GM04504 (cell line): ENCODE results near the gene IDH3G.

ENCODE experiments used
- DNase-seq: peaks from one replicate; pipeline ENCODE4 v3.0.0-alpha.2; 2012; ENCODE audit warnings: low read depth

IDH3G gene

DNA sequence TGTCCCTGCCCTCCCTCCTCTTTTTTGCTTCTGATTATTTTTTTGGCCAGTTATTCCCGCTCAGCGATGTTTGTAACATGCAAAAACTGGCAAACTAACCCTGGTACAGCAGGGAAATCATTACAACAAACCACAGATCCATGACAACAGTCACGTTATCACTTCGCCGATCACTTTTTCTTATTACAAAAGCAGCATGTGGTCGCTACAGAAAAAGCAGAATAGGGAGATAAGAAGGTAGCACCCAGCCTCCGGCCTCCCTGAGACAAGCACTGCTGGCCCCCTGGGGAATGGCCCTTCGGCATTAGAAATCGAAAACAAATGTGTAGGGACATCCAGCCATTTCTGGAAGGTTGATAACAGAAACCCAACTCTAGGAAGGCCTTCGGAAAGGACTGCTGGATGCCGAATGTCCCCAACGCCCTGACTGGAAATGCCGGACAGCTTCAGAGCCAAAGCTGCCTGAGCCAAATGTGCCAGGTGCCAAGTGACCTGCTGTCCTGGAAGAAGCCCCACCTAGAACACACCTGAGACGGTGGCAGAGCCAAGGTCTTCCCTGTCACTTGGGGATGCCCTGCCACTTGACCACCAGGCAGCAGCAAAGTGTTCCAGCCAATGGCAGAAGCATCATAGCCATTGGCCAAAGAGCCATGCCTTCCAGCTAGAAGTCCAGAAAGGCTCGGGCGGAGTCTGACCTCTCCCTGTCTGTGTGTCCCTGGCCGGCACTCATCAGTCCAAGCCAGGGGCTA, 2.9 kb downstream of the IDH3G start:
- no peak for DNase-seq

DNA sequence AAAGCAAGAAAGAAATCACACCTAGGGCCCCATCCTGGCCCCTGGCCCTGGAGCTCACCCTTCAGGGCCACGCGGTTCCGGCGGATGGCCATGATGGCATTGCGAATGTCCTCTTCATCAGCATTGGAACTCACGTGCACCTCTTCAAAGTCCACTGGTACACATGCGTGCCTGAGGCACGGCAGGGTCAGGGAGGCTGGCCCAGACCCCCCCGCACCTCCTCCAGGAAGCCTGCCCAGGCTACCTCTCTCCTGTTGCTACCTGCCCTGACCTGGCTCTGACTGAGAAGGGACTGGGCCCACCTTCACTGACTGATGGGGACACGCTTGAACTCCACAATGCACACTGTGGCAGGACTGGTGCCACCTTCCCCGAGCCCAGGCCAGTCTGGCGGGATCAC, 4.5 kb downstream of the IDH3G start:
- DNase-seq, result no peak

GRCh38 chrX:153786669-153787068, 7.5 kb downstream of the IDH3G start:
- no peak for DNase-seq

- DNase-seq, result no peak
Observed at GRCh38 chrX:153784325-153784967, 9.7 kb downstream of the IDH3G start.

DNA sequence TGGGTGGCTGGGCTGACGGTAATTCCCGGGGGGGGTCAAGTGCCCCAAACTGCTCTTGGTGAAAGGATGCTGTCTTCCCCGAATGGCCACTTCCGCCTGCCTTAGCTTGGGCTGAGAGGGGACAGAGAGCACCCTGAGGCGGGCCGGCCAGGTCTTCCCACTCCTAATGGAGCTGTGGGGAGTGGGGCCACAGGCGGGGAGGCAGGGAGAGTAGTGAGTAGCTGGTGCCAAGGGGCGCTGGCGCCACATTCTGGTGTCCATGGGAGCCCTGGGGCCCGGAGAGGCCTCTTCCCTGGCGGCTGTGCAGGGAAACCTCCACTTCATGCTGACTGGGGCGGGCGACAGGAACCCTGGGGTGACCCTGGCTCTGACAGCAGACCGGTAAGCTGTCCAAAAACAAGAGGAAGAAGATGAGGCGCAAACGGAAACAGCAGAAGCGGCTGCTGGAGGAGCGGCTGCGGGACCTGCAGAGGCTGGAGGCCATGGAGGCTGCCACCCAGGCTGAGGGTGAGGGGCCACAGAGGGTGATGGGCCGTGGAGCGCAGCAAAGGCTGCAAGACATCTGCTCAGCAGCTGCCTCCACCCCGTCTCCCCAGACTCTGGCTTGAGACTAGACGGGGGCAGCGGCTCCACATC, 10.7 kb downstream of the IDH3G start:
- DNase-seq, result no peak

GRCh38 chrX:153782871-153783270, 11.3 kb downstream of the IDH3G start:
- DNase-seq, result no peak

GRCh38 chrX:153782313-153782712, 11.9 kb downstream of the IDH3G start:
- no peak for DNase-seq

DNA sequence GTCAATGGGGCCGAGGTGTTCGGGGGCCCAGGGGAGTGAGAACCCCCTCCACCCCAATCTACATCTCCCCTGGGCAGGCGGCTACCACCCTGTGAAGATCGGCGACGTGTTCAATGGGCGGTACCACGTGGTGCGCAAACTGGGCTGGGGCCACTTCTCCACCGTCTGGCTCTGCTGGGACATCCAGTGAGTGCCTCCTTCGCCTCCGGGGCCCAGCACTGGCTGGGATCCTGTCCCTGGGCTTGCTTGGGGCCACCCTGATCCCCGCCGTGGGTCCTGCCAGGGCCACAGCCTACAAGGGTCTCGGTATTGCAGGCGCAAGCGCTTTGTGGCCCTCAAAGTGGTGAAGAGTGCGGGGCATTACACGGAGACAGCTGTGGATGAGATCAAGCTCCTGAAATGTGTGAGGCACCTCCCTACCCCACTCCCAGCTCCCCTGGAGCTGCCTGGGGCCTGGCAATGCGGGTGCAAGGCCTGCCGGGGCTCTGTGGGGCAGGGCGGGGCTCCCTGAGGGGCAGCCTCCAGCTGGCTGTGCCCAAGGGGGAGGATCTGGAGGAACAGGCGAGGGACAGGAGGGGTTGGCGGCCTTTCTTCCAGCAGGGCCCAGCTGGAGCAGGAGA, 12.6 kb downstream of the IDH3G start:
- DNase-seq, result no peak

DNA sequence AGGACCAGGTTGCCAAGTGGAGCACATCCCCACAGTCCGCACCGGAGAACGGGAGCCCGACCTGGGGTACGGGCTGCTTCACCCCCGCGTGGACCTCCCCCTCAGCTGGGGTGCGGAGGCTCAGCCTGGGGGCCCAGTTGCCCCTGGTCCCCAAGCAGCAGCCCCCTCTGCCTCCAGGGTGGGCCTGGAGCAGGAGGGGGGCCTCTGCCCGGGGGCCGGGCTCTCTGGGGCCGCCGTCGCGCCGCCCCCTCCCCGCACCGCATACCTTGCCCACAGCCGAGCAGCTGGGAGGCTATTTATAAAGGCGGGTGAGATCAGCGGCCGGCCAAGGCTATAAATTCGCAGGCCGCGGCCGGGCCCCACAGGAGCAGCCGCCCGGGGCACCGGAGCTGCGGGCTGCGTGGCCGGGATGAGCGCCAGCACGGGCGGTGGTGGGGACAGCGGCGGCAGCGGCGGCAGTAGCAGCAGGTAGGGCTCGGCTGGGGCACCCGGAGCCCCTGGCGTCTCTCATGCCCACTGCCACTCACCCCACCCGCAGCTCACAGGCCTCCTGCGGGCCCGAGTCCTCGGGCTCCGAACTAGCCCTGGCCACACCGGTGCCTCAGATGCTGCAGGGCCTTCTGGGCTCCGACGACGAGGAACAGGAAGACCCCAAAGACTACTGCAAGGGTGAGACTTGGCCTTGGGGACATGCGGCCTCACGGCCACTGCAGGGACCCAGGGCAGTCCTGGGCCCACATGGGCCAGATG, 13.3 kb downstream of the IDH3G start, which contains the start of gene SRPK3:
Gene SRPK3, plus strand, starts transcription at position 364 of the 750 bp plus-strand sequence. Its CDS starts 46 bp downstream, at position 410.
- no peak for DNase-seq

GRCh38 chrX:153779891-153780677, 14.1 kb downstream of the IDH3G start:
- no peak for DNase-seq

GRCh38 chrX:153778684-153779101, 15.5 kb downstream of the IDH3G start:
- no peak for DNase-seq

GRCh38 chrX:153778181-153778580, 16.0 kb downstream of the IDH3G start:
- no peak for DNase-seq

- no peak for DNase-seq
Observed at GRCh38 chrX:153777261-153778090, 16.7 kb downstream of the IDH3G start.

DNA sequence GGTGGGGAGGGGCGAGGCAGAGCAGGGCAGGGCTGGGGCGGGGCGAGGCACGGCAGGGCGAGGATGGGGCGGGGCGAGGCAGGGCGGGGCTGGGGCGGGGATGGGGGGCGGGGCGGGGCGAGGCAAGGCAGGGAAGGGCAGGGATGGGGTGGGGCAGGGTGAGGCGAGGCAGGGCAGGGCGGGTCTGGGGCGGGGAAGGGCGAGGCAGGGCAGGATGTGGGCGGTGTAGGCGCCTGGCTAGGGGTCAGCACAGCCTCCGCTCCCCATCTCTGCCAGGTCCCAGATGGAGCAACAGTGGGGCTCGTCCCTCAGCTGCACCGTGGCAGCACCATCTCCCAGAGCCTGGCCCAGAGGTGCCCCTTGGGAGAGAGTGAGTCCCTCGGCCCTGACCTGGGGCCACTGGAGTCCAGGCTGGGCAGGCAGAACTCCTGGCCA, 17.5 kb downstream of the IDH3G start:
- DNase-seq, result no peak

DNA sequence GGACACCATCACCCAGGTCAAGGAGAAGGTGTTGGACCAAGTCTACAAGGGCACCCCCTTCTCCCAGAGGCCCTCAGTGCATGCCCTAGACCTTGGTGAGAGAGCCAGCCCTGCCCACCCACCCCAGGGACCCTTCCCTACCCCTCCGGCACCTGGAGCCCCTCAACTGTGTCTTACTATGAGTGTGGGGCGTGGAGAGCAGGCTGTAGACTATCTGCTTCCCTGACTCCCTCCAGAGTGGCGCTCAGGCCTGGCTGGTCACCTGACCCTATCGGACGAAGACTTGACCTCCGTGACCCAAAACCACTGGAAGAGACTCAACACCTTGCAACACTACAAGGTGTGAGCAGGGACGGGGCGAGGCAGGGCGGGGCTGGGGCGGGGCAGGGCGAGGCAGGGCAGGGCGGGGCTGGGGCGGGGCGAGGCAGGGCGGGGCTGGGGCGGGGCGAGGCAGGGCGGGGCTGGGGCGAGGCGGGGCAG, 18.0 kb downstream of the IDH3G start:
- DNase-seq, result no peak

DNA sequence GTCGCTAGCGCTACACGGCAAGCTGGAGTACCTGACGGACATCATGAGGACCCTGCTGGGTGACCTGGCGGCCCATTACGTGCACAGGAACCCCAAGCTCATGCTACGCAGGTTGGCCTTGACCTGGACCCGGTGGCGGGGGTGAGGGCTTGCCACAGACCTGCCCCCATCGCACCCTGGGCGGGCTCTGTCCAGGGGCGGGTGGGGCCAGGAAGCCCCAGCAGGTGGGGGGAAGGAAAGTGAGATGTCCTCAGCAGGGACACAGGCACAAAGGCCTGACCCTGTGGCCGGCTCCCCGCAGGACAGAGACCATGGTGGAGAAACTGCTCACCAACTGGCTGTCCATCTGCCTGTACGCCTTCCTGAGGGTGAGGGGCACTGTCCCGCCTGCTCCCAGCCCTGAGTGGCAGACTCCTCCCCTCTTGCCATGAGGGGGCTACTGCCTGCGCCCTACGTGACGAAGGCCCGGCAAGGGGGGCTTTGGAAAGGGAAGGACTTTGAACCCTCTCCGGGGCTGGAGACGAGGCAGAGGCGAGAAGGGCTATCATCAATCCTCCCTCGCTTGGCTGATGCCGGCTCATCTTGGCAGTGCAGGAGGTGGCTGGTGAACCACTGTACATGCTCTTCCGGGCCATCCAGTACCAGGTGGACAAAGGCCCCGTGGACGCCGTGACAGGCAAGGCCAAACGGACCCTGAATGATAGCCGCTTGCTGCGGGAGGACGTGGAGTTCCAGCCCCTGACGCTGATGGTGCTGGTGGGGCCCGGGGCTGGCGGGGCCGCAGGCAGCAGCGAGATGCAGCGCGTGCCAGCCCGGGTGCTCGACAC, 18.7 kb downstream of the IDH3G start:
- DNase-seq, result no peak

- no peak for DNase-seq
Observed at GRCh38 chrX:153774576-153775292, 19.4 kb downstream of the IDH3G start.
